Neural cell (in vitro differentiated cells): ENCODE data around the gene CABLES1.

Experiments used
- CTCF ChIP-seq: fragments of 450-650 bp; IDR thresholded peaks from 2 replicates; pipeline ENCODE4 v1.5.1; 2014; ENCODE audit warnings: antibody characterized with exemption, mild to moderate bottlenecking, moderate library complexity; ENCODE audit not compliant: poor library complexity, severe bottlenecking
- EP300 ChIP-seq: fragments of 450-650 bp; conservative IDR thresholded peaks from 2 replicates; pipeline ENCODE4 v1.6.1; 2014; ENCODE audit warnings: antibody characterized with exemption, mild to moderate bottlenecking, moderate library complexity; ENCODE audit not compliant: poor library complexity, severe bottlenecking
- POLR2AphosphoS5 ChIP-seq: IDR thresholded peaks from 2 replicates; pipeline ENCODE4 v1.6.1; 2012
- REST ChIP-seq: IDR thresholded peaks from 2 replicates; pipeline ENCODE4 v1.6.1; 2012; ENCODE audit warnings: borderline replicate concordance
- SMC3 ChIP-seq: fragments of 450-650 bp; conservative IDR thresholded peaks from 2 replicates; pipeline ENCODE4 v1.6.1; 2014; ENCODE audit warnings: antibody characterized with exemption, mild to moderate bottlenecking, moderate library complexity; ENCODE audit not compliant: poor library complexity

- TF ChIP-seq EP300 (no peak), REST (no peak), POLR2AphosphoS5 (no peak), CTCF (no peak), SMC3 (no peak)
Measured at GRCh38 chr18:23212161-23212560, 76.9 kb downstream of the CABLES1 start.
